GM19395 (cell line): ENCODE measurements around the gene KIF6.

Experiments
- ATAC-seq: cut with Tn5 transposase; IDR thresholded peaks from one replicate; pipeline ENCODE4 v1.9.1; 2021; ENCODE audit warnings: mild to moderate bottlenecking, moderate library complexity; ENCODE audit not compliant: unreplicated experiment

KIF6 gene

GRCh38 chr6:39666706-39667489, 58.3 kb downstream of the KIF6 start:
- no peak for ATAC-seq

DNA sequence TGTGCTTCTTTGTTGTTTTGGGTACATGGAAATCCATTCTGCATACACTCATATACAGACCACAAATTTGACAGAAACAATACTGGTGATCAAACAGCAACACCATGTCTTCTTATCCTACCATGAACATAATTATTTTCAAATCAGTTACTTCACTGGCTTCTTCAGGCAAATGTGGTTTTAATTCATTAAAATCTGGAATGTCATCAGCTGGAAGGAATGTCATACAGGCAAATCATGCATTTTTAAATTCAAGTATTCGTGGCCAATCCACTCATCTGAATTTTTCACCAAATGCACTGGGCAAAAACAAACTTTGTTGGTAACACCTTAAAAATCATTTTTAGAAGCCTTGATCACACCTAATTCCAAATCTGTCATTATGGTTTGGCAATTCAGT, 59.3 kb downstream of the KIF6 start:
- ATAC-seq: no peak

DNA sequence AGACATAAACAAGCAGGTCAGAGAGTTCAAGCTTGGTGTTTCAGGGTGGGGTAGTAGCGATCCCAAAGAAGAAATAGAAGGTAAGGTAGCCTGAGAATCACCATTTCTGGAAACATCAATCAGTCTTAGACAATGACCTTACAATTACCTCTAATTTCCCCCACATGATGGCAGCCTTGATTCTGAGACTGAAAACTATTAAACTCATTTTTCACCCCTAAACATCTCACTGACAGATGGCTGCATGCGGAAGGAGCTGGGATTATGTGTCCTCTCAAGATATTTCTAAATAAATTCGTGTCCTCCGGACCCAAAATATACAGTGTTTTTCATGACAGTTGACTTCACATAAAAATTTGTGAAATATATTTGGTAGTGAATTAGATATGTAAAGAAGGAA, 61.0 kb downstream of the KIF6 start:
- ATAC-seq: no peak

- ATAC-seq: no peak
Observed at GRCh38 chr6:39657355-39658135, 67.7 kb downstream of the KIF6 start.

GRCh38 chr6:39654121-39654520, 71.1 kb downstream of the KIF6 start:
- no peak for ATAC-seq

DNA sequence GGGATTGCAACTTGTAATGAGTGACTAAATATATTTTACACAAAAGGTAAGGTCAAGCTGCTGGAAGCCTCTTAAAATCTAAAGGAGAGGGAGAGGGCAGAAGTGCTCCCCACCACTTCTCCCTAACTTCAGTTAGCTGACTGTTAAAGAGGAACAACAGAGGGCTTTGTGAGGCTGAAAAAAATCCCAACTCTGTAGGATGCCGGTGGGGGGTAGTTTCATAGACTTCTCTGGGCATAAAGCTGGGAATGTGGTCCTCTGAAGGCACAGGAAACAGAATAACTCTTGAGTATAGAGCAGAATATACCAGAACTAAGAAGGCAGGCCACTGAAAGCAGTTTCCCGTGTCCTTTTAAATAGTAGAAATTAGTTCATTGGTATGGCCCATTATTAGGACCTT, 71.6 kb downstream of the KIF6 start:
- ATAC-seq: no peak

- no peak for ATAC-seq
Observed at GRCh38 chr6:39649996-39650395, 75.2 kb downstream of the KIF6 start.

- ATAC-seq: no peak
Observed at GRCh38 chr6:39646751-39647420, 78.3 kb downstream of the KIF6 start.

DNA sequence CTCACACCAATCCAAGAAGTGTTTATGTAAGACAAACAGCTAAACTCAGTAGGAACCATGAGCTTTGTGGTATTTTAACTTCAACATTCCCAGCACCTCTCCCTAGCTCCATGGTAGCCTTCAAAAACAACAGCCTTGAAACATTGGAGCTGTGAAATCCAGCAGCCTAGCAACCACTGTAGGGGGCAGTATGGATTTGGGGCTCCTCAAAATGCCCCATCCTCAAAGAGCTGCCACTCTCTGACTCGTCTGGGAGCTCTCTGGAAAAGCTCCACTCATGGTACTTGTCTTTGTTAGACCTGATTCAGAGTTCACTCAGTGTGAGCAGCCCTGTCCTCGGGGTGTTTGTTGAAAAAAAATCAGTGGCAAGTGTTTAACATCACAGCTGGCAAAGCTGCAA, 82.9 kb downstream of the KIF6 start:
- ATAC-seq: no peak

DNA sequence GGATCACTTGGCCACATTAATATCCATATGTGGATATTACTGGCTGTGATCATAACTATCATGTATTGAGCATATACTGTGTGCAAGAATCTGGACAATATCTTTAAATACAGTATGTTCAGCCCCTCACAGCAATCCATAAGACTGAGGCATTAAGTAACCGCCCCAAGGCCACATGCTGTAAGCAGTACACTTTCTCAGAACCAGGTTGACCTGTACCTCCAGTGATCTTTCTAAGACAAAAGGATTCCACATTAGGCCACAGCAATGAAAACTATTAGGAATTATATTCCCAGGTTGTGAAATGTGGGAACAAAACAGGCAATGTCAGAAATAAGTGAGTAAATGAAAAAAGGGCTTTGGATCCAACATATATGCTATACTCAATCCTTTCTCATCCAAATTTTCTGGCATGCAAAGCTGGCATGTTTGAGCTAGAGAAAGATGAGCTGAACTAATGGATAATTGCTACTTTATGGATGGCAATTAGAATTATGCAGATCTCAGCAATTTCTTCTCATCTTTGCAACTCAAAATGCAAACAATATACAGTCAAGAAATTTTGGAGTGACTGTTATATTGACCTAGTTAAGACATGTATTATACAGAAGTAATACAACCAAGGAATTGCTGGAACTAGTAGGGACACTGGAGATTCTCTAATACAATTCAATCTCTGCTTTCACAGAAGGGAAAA, 86.9 kb downstream of the KIF6 start:
- no peak for ATAC-seq

- ATAC-seq: no peak
Observed at GRCh38 chr6:39634646-39635341, 90.4 kb downstream of the KIF6 start.

DNA sequence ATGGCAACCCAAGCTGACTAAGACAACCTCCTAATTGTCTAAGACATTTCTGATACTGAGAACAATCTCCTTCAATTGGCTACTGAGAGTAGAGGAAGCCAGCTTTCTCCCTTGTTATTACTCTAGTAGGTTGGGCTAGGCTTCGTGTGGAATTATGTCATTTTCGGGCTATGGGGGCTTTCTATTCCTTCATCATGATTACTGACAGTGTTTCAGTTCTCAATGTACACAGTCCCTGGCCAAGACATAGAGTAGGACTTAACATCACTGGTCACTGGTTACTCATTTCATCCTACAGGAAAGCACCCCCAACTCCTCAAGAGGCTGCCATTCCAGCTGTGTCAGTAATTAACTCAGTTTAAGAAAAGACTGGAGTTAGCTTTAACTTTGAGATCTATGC, 100.0 kb downstream of the KIF6 start:
- ATAC-seq: no peak

DNA sequence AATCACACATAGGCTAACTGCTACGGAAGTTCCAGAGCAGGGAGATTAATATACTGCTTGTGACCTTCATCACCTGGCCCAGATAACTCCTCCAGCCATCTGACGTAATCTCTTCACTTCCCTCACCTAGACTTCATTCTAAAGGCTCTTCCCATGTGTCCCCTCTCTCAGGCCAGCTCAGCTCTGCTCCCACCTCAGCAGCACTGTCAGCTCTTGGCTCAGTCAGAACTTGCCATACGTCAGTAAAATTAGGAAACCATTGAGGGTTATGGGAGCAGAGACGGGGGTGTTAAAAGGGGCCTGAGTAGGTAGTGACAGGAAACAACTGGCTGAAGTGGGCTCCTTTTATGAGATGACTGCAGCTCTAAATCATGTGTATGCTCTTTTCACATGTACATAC, 101.5 kb downstream of the KIF6 start:
- ATAC-seq: no peak

GRCh38 chr6:39617520-39617919, 107.7 kb downstream of the KIF6 start:
- ATAC-seq: no peak

DNA sequence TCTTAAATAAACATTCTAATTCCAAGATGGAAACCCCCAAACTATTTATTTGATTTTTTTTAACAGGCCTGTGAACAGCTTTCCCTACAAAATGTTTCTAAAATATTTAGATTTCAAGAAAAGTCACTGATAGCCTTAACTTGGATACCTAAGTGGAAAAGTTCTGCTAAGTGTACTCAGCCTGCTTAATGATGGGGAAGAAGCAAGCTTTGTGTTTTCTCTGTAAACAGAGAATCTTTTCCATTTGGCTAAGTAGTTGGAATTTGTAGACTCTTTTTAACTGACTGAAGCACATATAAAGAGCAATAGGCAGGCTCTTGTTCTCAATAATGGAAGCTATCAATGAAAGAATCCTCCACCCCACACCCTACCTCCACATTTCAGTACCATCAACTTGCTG, 108.2 kb downstream of the KIF6 start:
- no peak for ATAC-seq

GRCh38 chr6:39615622-39616021, 109.6 kb downstream of the KIF6 start:
- ATAC-seq: no peak

GRCh38 chr6:39614393-39614950, 110.7 kb downstream of the KIF6 start:
- ATAC-seq: no peak

DNA sequence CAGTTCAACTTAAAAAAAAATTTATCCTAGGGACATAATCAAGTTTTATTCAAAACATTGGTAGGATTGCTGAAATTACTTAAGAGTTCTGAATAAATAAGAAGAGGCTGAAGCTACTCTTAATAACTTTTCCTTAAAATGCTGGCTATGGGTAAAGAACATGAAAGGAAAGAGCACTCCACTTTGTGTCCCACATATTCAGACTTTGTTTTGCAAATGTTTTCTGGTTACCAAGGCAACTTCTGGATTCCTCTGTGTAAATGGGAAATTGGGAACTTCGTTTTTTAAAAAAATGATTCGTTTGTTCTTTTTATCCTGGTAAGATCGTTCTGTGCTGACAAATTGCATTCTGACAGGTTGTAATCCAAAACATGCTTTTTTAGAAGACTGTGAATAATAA, 115.0 kb downstream of the KIF6 start:
- no peak for ATAC-seq

DNA sequence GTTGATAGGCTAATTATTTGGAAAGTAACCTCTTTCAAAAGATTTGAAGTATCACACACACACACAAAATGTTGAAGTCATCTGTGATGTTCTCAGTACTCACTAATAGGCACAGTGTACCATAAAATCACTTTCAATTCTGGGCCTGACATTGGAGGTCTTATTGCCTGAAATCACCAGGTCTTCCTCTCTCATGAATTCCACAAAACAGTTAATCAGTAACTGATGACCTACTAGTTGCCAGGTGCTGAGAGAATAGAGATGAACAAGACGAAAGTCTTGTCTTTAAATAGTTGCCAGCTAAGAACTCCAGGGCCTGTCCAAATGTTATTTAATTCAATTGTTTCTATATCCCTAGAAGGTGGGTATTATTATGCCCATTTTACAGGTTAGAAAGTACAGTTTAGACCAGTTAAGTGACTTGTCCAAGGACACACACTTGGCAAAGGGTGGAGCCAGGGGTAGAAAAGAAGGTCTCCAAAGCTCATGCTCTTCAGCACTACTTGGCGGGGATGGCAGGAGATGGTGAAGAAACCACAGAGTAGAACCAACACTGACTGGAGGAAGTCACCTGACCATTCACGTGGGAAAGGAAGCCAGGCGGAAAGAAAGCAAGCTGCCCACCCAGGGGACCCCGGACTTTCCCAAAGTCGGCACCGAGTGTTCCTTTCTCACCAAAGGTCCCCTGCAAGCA, 116.4 kb downstream of the KIF6 start:
- ATAC-seq: peak; percentile 78
